ENCODE measurements around the gene ZNF438. TPM values are rescaled to one million over a fixed set of nuclear protein-coding genes. Genes with fewer than 3 reads are reported as not detected.

The ZNF438 gene
- total and polyA plus RNA-seq, 2 of the 13 experiments (the other 11 are each of a cell fraction or from before 2014, with no cell fraction given): 0.75 to 0.83 TPM

DNA sequence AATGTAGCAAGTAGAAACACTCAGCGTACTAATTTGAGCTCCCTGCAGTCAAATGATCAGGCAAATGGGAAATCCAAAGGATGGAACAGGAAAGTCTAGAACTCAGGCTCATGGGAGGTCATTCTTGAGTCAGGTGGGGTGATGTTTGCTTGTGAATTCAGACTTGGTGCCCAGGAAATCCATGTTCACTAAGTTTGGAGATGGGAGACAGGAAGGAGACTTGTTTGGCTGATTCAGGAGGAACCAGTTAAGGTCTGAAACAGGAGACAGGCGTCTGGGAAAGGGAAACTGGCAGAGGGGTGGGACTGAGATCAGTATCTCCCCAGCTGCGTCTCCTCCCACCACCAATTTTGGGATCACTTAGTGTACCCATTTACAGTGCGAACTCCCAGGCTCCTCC lies 38.4 kb upstream of the ZNF438 start:
- no peak for FAIRE-seq
- Histone ChIP-seq H3K27ac (ENCODE audit: extremely low read length, insufficient read depth, low read length) (no peak overlapping the region), H2AFZ (ENCODE audit: low read length) (no peak overlapping the region), H3K9ac (ENCODE audit: insufficient read depth, low read depth, low read length) (no peak overlapping the region), H3K4me1 (ENCODE audit: insufficient read depth, low read length) (no peaks in the 10 kb centered on the region), H3K79me2 (ENCODE audit: insufficient read depth, low read length) (no peaks in the 10 kb centered on the region), H4K20me1 (ENCODE audit: insufficient read depth, low read length) (no peaks in the 10 kb centered on the region), H3K4me3 (replicated peaks in 1 of 3; ENCODE audit: insufficient read depth in 1 of 3, low read depth in 2 of 3, low read length in 3 of 3) (no peak overlapping the region), H3K9me3 (ENCODE audit: low read length) (no peaks in the 10 kb centered on the region), H3K27me3 (ENCODE audit: control insufficient read depth in 1 of 2, insufficient read depth in 2 of 2, low read length in 2 of 2) (peaks cover 0 to 18% of the 10 kb centered on the region in 2 experiments; a peak in 1 of 5 replicates), H3K4me2 (ENCODE audit: low read depth, low read length) (no peak overlapping the region), H3K36me3 (replicated peaks in 1 of 2; ENCODE audit: control insufficient read depth in 1 of 2, insufficient read depth in 2 of 2, low read length in 2 of 2) (no peaks in the 10 kb centered on the region)
- POLR2A ChIA-PET: no interaction called here
- no peak for ATAC-seq
- no TSS peak for BruUV-seq (replicated peaks)
- DNase-seq (ENCODE audit: low spot score): no peak
- CTCF ChIA-PET (ENCODE audit: low intra/inter-chr PET ratio, low total read pairs): no interaction called here
- intact Hi-C loops (cut with micrococcal nuclease; ENCODE audit: unreplicated experiment): no loop called here
- in situ Hi-C loops (cut with HindIII; ENCODE audit: extremely low pct_ligation_motif_present, low pct_unique_long_range_greater_than_20kb): no loop called here
- 5% methylated on average over 4 of the region's 4 CpGs for WGBS (ENCODE audit: low lambda C conversion rate)
- TF ChIP-seq EHMT2 (IDR thresholded peaks at IDR 0.05; ENCODE audit: borderline replicate concordance, low read depth, low read length) (no peak), ZNF672 (CRISPR knock-in tag; IDR thresholded peaks at IDR 0.05) (no peak), SOX6 (IDR thresholded peaks at IDR 0.05) (no peak), SOX6 (CRISPR knock-in tag; IDR thresholded peaks at IDR 0.05) (no peak), BRD4 (CRISPR knock-in tag; IDR thresholded peaks at IDR 0.05) (no peak), RORA (CRISPR knock-in tag; IDR thresholded peaks at IDR 0.05) (no peak), REXO4 (CRISPR knock-in tag; IDR thresholded peaks at IDR 0.05; ENCODE audit: borderline replicate concordance) (no peak), HNRNPUL1 (IDR thresholded peaks at IDR 0.05; ENCODE audit: low read depth, low read length) (no peak)
- TF ChIP-seq, protein P1, sequence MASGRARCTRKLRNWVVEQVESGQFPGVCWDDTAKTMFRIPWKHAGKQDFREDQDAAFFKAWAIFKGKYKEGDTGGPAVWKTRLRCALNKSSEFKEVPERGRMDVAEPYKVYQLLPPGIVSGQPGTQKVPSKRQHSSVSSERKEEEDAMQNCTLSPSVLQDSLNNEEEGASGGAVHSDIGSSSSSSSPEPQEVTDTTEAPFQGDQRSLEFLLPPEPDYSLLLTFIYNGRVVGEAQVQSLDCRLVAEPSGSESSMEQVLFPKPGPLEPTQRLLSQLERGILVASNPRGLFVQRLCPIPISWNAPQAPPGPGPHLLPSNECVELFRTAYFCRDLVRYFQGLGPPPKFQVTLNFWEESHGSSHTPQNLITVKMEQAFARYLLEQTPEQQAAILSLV (CRISPR knock-in tag; IDR thresholded peaks at IDR 0.05; ENCODE audit: borderline replicate concordance): no peak
- TF ChIP-seq, protein P2, sequence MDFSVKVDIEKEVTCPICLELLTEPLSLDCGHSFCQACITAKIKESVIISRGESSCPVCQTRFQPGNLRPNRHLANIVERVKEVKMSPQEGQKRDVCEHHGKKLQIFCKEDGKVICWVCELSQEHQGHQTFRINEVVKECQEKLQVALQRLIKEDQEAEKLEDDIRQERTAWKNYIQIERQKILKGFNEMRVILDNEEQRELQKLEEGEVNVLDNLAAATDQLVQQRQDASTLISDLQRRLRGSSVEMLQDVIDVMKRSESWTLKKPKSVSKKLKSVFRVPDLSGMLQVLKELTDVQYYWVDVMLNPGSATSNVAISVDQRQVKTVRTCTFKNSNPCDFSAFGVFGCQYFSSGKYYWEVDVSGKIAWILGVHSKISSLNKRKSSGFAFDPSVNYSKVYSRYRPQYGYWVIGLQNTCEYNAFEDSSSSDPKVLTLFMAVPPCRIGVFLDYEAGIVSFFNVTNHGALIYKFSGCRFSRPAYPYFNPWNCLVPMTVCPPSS (IDR thresholded peaks at IDR 0.05): no peak
- TF ChIP-seq, protein P3, sequence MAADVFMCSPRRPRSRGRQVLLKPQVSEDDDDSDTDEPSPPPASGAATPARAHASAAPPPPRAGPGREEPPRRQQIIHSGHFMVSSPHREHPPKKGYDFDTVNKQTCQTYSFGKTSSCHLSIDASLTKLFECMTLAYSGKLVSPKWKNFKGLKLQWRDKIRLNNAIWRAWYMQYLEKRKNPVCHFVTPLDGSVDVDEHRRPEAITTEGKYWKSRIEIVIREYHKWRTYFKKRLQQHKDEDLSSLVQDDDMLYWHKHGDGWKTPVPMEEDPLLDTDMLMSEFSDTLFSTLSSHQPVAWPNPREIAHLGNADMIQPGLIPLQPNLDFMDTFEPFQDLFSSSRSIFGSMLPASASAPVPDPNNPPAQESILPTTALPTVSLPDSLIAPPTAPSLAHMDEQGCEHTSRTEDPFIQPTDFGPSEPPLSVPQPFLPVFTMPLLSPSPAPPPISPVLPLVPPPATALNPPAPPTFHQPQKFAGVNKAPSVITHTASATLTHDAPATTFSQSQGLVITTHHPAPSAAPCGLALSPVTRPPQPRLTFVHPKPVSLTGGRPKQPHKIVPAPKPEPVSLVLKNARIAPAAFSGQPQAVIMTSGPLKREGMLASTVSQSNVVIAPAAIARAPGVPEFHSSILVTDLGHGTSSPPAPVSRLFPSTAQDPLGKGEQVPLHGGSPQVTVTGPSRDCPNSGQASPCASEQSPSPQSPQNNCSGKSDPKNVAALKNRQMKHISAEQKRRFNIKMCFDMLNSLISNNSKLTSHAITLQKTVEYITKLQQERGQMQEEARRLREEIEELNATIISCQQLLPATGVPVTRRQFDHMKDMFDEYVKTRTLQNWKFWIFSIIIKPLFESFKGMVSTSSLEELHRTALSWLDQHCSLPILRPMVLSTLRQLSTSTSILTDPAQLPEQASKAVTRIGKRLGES (CRISPR knock-in tag; IDR thresholded peaks at IDR 0.05; ENCODE audit: borderline replicate concordance): no peak
- TF ChIP-seq, protein P4, sequence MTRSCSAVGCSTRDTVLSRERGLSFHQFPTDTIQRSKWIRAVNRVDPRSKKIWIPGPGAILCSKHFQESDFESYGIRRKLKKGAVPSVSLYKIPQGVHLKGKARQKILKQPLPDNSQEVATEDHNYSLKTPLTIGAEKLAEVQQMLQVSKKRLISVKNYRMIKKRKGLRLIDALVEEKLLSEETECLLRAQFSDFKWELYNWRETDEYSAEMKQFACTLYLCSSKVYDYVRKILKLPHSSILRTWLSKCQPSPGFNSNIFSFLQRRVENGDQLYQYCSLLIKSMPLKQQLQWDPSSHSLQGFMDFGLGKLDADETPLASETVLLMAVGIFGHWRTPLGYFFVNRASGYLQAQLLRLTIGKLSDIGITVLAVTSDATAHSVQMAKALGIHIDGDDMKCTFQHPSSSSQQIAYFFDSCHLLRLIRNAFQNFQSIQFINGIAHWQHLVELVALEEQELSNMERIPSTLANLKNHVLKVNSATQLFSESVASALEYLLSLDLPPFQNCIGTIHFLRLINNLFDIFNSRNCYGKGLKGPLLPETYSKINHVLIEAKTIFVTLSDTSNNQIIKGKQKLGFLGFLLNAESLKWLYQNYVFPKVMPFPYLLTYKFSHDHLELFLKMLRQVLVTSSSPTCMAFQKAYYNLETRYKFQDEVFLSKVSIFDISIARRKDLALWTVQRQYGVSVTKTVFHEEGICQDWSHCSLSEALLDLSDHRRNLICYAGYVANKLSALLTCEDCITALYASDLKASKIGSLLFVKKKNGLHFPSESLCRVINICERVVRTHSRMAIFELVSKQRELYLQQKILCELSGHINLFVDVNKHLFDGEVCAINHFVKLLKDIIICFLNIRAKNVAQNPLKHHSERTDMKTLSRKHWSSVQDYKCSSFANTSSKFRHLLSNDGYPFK (CRISPR knock-in tag; IDR thresholded peaks at IDR 0.05; ENCODE audit: borderline replicate concordance): no peak
- TF ChIP-seq, protein P5, sequence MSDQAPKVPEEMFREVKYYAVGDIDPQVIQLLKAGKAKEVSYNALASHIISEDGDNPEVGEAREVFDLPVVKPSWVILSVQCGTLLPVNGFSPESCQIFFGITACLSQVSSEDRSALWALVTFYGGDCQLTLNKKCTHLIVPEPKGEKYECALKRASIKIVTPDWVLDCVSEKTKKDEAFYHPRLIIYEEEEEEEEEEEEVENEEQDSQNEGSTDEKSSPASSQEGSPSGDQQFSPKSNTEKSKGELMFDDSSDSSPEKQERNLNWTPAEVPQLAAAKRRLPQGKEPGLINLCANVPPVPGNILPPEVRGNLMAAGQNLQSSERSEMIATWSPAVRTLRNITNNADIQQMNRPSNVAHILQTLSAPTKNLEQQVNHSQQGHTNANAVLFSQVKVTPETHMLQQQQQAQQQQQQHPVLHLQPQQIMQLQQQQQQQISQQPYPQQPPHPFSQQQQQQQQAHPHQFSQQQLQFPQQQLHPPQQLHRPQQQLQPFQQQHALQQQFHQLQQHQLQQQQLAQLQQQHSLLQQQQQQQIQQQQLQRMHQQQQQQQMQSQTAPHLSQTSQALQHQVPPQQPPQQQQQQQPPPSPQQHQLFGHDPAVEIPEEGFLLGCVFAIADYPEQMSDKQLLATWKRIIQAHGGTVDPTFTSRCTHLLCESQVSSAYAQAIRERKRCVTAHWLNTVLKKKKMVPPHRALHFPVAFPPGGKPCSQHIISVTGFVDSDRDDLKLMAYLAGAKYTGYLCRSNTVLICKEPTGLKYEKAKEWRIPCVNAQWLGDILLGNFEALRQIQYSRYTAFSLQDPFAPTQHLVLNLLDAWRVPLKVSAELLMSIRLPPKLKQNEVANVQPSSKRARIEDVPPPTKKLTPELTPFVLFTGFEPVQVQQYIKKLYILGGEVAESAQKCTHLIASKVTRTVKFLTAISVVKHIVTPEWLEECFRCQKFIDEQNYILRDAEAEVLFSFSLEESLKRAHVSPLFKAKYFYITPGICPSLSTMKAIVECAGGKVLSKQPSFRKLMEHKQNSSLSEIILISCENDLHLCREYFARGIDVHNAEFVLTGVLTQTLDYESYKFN (CRISPR knock-in tag; conservative IDR thresholded peaks at IDR 0.05): no peak

Measured in HepG2 (cell line).